ENCODE data around the gene SLC38A6.

DNA sequence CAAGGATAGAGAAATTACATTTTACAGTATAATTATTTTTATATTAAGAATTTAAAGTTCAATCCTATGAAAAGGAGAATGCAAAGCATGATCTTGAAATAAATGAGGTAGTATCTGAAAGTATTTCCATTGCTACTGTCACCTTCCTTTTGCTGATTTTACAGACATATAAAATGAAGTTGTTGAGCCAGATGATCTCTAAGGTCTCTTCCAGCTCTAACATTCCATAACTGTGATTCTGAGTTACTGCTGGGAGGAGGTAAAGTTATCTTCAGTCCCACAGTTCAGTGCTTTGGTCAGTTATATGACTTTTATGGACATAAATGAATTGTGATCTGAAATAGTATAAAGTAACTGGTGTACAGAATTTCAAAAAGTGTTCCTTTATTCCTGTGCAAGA lies 52.8 kb downstream of the SLC38A6 start:
- no peak for TF ChIP-seq POLR2A (IDR thresholded peaks at IDR 0.05)
- TF ChIP-seq, protein P1, sequence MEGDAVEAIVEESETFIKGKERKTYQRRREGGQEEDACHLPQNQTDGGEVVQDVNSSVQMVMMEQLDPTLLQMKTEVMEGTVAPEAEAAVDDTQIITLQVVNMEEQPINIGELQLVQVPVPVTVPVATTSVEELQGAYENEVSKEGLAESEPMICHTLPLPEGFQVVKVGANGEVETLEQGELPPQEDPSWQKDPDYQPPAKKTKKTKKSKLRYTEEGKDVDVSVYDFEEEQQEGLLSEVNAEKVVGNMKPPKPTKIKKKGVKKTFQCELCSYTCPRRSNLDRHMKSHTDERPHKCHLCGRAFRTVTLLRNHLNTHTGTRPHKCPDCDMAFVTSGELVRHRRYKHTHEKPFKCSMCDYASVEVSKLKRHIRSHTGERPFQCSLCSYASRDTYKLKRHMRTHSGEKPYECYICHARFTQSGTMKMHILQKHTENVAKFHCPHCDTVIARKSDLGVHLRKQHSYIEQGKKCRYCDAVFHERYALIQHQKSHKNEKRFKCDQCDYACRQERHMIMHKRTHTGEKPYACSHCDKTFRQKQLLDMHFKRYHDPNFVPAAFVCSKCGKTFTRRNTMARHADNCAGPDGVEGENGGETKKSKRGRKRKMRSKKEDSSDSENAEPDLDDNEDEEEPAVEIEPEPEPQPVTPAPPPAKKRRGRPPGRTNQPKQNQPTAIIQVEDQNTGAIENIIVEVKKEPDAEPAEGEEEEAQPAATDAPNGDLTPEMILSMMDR (IDR thresholded peaks at IDR 0.05), result no peak
